Natural killer cell (primary cell): ENCODE measurements around the gene TAX1BP3. TPM values are rescaled to one million over a fixed set of nuclear protein-coding genes. Genes with fewer than 3 reads are reported as not detected.

Experiments
- ATAC-seq, 3 donors: fragments of 150-1000 bp in 2 of 3; fragments of 200-7000 bp in 1 of 3; cut with Tn5 transposase; 1 replicate in 1 of 3; 2 replicates in 2 of 3; pipeline ENCODE4 v1.10.0; 2021; ENCODE audit warnings: mild to moderate bottlenecking in 2 of 3, moderate library complexity in 2 of 3
- DNase-seq, 2 donors: peaks; one replicate each; pipeline versions ENCODE4 v3.0.0 to v3.0.0-alpha.2; 2013 to 2021; ENCODE audit warnings: mixed read lengths in 1 of 2
- H3K27ac ChIP-seq: one replicate; pipeline ENCODE4 v1.5.1; 2013; ENCODE audit warnings: mild to moderate bottlenecking, low read length
- H3K27me3 ChIP-seq: one replicate; pipeline ENCODE4 v1.6.1; 2013; ENCODE audit warnings: low read length; ENCODE audit not compliant: control insufficient read depth, insufficient read depth
- H3K36me3 ChIP-seq: one replicate; pipeline ENCODE4 v1.6.1; 2013; ENCODE audit warnings: low read length; ENCODE audit not compliant: control insufficient read depth, insufficient read depth
- H3K4me1 ChIP-seq: one replicate; pipeline ENCODE4 v1.6.1; 2013; ENCODE audit warnings: low read length; ENCODE audit not compliant: control insufficient read depth, insufficient read depth
- H3K4me3 ChIP-seq: one replicate; pipeline ENCODE4 v1.5.1; 2013; ENCODE audit warnings: low read length
- H3K9me3 ChIP-seq: one replicate; pipeline ENCODE4 v1.6.1; 2013; ENCODE audit warnings: low read length; ENCODE audit not compliant: control insufficient read depth, insufficient read depth
- H3K27ac Mint-ChIP-seq, 2 donors: one replicate each; pipeline ENCODE4 v1.8.0; 2022; ENCODE audit warnings: mild to moderate bottlenecking in 2 of 2, mixed read lengths in 2 of 2, moderate library complexity in 1 of 2
- H3K27me3 Mint-ChIP-seq, 2 donors: one replicate each; pipeline ENCODE4 v1.8.0; 2022; ENCODE audit warnings: low read depth in 2 of 2, mixed read lengths in 2 of 2
- H3K36me3 Mint-ChIP-seq: one replicate; pipeline ENCODE4 v1.8.0; 2022; ENCODE audit warnings: mixed read lengths
- H3K4me1 Mint-ChIP-seq, 2 donors: one replicate each; pipeline ENCODE4 v1.8.0; 2022; ENCODE audit warnings: mixed read lengths in 2 of 2
- H3K4me3 Mint-ChIP-seq: one replicate; pipeline ENCODE4 v1.8.0; 2022; ENCODE audit warnings: mild to moderate bottlenecking, moderate library complexity, mixed read lengths
- H3K9me3 Mint-ChIP-seq, 2 donors: one replicate each; pipeline ENCODE4 v1.8.0; 2022; ENCODE audit warnings: mixed read lengths in 2 of 2
- CTCF ChIP-seq: fragments of 200-600 bp; IDR thresholded peaks from one replicate; pipeline ENCODE4 v1.8.0; 2022; ENCODE audit warnings: antibody characterized with exemption
- WGBS: methylation state at CpG from one replicate; pipeline ENCODE4 v1.1.7; 2013; ENCODE audit warnings: missing lambda C conversion rate; ENCODE audit not compliant: insufficient coverage; 5-methylcytosine and 5-hydroxymethylcytosine counted together
- intact Hi-C: fragments of 100-400 bp; cut with micrococcal nuclease; formaldehyde crosslinking; loops from one replicate; pipeline ENCODE4 v1.14.2; 2022
- total RNA-seq, 4 donors: library from RNA; stranded (reverse); fragments of 120-200 nt in 1 of 4; gene quantifications; one replicate each; pipeline versions ENCODE4 v1.2.3 to v1.2.4, GENCODE V29; 2013 to 2022

The TAX1BP3 gene
- total RNA-seq, 3 donors from 2014 or later (not counting 1 experiment from before 2014, with no cell fraction given) = 15.1 to 17.0 (median 16.3) TPM

GRCh38 chr17:3681057-3681456 is 12.7 kb upstream of the TAX1BP3 start:
- DNase-seq = no peak
- H3K36me3 ChIP-seq = no peaks in the 10 kb centered on the region
- peaks cover 0 to 6% of the 10 kb centered on the region in 2 donors for H3K4me1 Mint-ChIP-seq
- no peak overlapping the region for H3K27ac ChIP-seq
- 88% methylated on average over 12 of the region's 12 CpGs for WGBS
- no peaks in the 10 kb centered on the region for H3K27me3 ChIP-seq
- no peak for TF ChIP-seq CTCF
- no peak for ATAC-seq
- H3K9me3 Mint-ChIP-seq = no peaks in the 10 kb centered on the region
- H3K9me3 ChIP-seq = no peaks in the 10 kb centered on the region
- no peak overlapping the region for H3K4me3 Mint-ChIP-seq
- H3K27me3 Mint-ChIP-seq = no peaks in the 10 kb centered on the region
- H3K36me3 Mint-ChIP-seq = no peaks in the 10 kb centered on the region
- H3K4me3 ChIP-seq = no peak overlapping the region
- intact Hi-C loops = no loop called here
- H3K27ac Mint-ChIP-seq = no peak overlapping the region
- H3K4me1 ChIP-seq = peaks cover 20% of the 10 kb centered on the region

GRCh38 chr17:3679531-3680126 is 11.3 kb upstream of the TAX1BP3 start:
- Histone ChIP-seq H3K27me3 (no peaks in the 10 kb centered on the region), H3K4me1 (peaks cover 20% of the 10 kb centered on the region), H3K4me3 (no peak overlapping the region), H3K9me3 (no peaks in the 10 kb centered on the region), H3K36me3 (no peaks in the 10 kb centered on the region), H3K27ac (no peak overlapping the region)
- DNase-seq = no peak
- no peak for TF ChIP-seq CTCF
- H3K27me3 Mint-ChIP-seq = no peaks in the 10 kb centered on the region
- intact Hi-C loops = no loop called here
- H3K9me3 Mint-ChIP-seq = no peaks in the 10 kb centered on the region
- 76% methylated on average over 20 of the region's 20 CpGs for WGBS
- peaks cover 0 to 6% of the 10 kb centered on the region in 2 donors for H3K4me1 Mint-ChIP-seq
- no peak for ATAC-seq
- no peak overlapping the region for H3K4me3 Mint-ChIP-seq
- H3K27ac Mint-ChIP-seq = no peak overlapping the region
- no peaks in the 10 kb centered on the region for H3K36me3 Mint-ChIP-seq

- Mint-ChIP-seq H3K36me3 (no peaks in the 10 kb centered on the region), H3K27me3 (no peaks in the 10 kb centered on the region), H3K9me3 (no peaks in the 10 kb centered on the region), H3K27ac (no peak overlapping the region), H3K4me3 (no peak overlapping the region), H3K4me1 (peaks cover 0 to 6% of the 10 kb centered on the region in 2 donors)
- no peak overlapping the region for H3K27ac ChIP-seq
- WGBS = 93% methylated on average over 27 of the region's 27 CpGs
- H3K36me3 ChIP-seq = no peaks in the 10 kb centered on the region
- intact Hi-C loops = no loop called here
- DNase-seq (no peak), ATAC-seq (no peak)
- H3K4me3 ChIP-seq = no peak overlapping the region
- TF ChIP-seq CTCF = no peak
- H3K4me1 ChIP-seq = peaks cover 18% of the 10 kb centered on the region
- no peaks in the 10 kb centered on the region for H3K27me3 ChIP-seq
- H3K9me3 ChIP-seq = no peaks in the 10 kb centered on the region
Observed at GRCh38 chr17:3678821-3679530, 10.6 kb upstream of the TAX1BP3 start.
